Fibroblast of mammary gland (primary cell): ENCODE data around the gene INPP5A.
A peak's percentile ranks its signal among the peaks of the same experiment; 100 is the strongest.

Experiments
- DNase-seq: peaks from one replicate; pipeline ENCODE4 v3.0.0-alpha.2; 2010; ENCODE audit warnings: low read depth
- H3K4me3 ChIP-seq: 2 replicates; pipeline ENCODE4 v1.5.1; 2011; ENCODE audit warnings: low read depth, mild to moderate bottlenecking, low read length, moderate library complexity; ENCODE audit not compliant: control insufficient read depth
- CTCF ChIP-seq: conservative IDR thresholded peaks from 2 replicates; pipeline ENCODE4 v1.5.1; 2011; ENCODE audit warnings: low read depth, low read length, inconsistent platforms; ENCODE audit not compliant: control insufficient read depth, insufficient read depth

INPP5A gene

DNA sequence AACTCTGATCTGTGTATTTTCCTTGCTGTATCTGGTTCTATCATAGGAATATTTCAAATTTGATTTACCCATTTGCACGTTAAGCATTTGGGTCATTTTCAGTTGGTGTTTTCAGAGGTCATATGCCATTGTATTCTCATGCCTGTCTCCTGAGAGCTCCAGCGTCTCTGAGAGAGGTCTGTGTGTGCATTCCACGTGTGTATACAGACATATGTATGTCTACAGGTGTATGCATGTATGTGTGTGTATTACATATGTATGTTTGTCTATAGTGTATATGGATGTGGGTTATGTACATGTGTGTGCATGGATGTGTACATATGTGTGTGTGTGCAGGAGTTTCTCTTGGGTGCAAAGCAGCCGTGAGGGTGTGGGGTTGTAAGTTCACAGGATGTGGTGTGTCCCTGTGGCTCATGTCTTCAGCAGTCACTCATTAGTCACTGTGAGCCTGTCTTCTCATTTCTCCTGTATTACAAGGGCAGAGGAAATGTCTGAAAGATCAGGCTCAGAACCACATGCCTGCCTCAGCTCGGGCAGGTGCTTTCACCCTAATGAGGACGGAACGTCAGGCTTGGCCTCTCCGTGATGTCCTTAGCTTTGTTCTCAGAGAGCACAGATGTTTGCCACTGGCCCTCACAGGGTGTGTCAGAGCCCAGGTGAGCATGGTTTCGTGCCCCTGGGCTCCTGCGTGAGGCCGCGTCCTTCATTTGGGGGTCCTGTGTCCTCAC lies 146.7 kb downstream of the INPP5A start:
- no peak for TF ChIP-seq CTCF
- peak; percentile 54 for DNase-seq
- H3K4me3 ChIP-seq = no peak overlapping the region

GRCh38 chr10:132685101-132685891 lies 147.7 kb downstream of the INPP5A start:
- no peak for TF ChIP-seq CTCF
- H3K4me3 ChIP-seq = no peak overlapping the region
- peak; percentile 24 for DNase-seq

- DNase-seq = no peak
- no peak for TF ChIP-seq CTCF
- H3K4me3 ChIP-seq = no peak overlapping the region
These were observed 148.5 kb downstream of the INPP5A start for GRCh38 chr10:132685921-132686680.

GRCh38 chr10:132687181-132687892 lies 149.8 kb downstream of the INPP5A start:
- DNase-seq = no peak
- H3K4me3 ChIP-seq = no peak overlapping the region
- TF ChIP-seq CTCF = no peak

DNA sequence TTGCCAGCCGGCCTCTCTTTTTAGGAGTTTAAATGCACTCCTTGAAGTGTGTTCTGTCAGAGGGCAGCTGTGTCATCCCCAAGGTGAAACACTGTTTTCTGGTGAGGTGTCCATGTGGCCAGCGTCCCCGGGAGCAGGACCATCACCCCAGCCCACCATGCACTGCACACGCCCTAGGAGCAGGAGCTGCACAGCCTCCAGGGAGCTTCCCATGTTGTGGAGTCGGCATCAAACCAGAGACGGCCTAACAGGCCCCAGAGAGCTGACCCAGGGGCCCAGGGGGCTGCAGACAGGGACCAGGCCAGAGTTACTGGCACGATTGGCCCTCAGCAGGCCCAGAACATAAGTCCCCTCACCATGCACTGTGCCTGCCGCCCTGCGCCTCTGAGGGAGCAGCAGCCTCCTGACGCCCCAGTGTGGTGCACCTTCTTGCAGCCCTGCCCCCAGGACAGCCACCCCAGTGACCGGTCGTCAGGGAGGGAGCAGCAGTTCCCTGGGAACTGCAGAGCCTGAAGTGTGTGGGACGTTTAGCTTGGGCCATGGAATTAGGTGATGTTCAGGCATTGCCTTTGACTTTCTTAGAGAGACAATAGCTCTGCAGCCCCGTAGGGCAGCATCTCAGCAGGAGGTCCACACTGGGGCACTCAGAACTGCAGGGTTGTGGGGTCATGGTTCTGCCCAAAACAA lies 150.4 kb downstream of the INPP5A start:
- H3K4me3 ChIP-seq = no peak overlapping the region
- TF ChIP-seq CTCF = no peak
- DNase-seq = no peak
